Activated gamma-delta T cell treated with anti-CD3 and anti-CD28 coated beads, Interleukin-2, amount 50 U/mL, for 16 hours (primary cell): ENCODE data around the gene ARL4C.

Experiments
- DNase-seq: peaks from one replicate; pipeline ENCODE4 v3.0.0-alpha.2; 2020; ENCODE audit warnings: low read depth

The ARL4C gene

GRCh38 chr2:234447189-234447588, 49.7 kb downstream of the ARL4C start:
- DNase-seq = no peak

GRCh38 chr2:234446404-234447076, 50.3 kb downstream of the ARL4C start:
- peak; percentile 68 for DNase-seq

GRCh38 chr2:234444893-234445292, 52.0 kb downstream of the ARL4C start:
- DNase-seq = peak; percentile 41

GRCh38 chr2:234444242-234444730, 52.6 kb downstream of the ARL4C start:
- DNase-seq = no peak
